Neural cell (in vitro differentiated cells): ENCODE measurements around the gene SLC35A4. TPM values are rescaled to one million over a fixed set of nuclear protein-coding genes. Genes with fewer than 3 reads are reported as not detected.

Experiments
- H2AFZ ChIP-seq: fragments of 200-600, 300-800 bp; sonication (generic), shearing (Covaris generic); 2 replicates; pipeline ENCODE4 v1.6.0; 2014; ENCODE audit warnings: low read depth, mild to moderate bottlenecking, antibody characterized with exemption, low read length, moderate library complexity
- H3F3A ChIP-seq: fragments of 200-600 bp; shearing (Covaris generic); 2 replicates; pipeline ENCODE4 v1.6.1; 2016; ENCODE audit warnings: mild to moderate bottlenecking, moderate library complexity, mixed read lengths, antibody characterized with exemption, low read length; ENCODE audit not compliant: insufficient read depth, poor library complexity, severe bottlenecking
- H3K27ac ChIP-seq: fragments of 200-600, 300-800 bp; sonication (generic), shearing (Covaris generic); 2 replicates; pipeline ENCODE4 v1.5.1; 2014; ENCODE audit warnings: mild to moderate bottlenecking, low read length, moderate library complexity
- H3K27me3 ChIP-seq: fragments of 300-800, 200-600 bp; sonication (generic), shearing (Covaris generic); 2 replicates; pipeline ENCODE4 v1.6.0; 2014; ENCODE audit warnings: mild to moderate bottlenecking, low read depth, low read length, moderate library complexity; ENCODE audit not compliant: insufficient read depth
- H3K36me3 ChIP-seq: fragments of 300-800, 200-600 bp; sonication (generic), shearing (Covaris generic); 2 replicates; pipeline ENCODE4 v1.5.1; 2014; ENCODE audit warnings: mild to moderate bottlenecking, antibody characterized with exemption, low read length, moderate library complexity; ENCODE audit not compliant: insufficient read depth
- H3K4me2 ChIP-seq: fragments of 300-800, 200-600 bp; sonication (generic), shearing (Covaris generic); 2 replicates; pipeline ENCODE4 v1.6.0; 2014; ENCODE audit warnings: mild to moderate bottlenecking, low read length
- H3K4me3 ChIP-seq: fragments of 300-800, 200-600 bp; sonication (generic), shearing (Covaris generic); 2 replicates; pipeline ENCODE4 v1.5.1; 2014; ENCODE audit warnings: mild to moderate bottlenecking, low read length, moderate library complexity
- H3K79me2 ChIP-seq: fragments of 200-600 bp; shearing (Covaris generic); replicated peaks from 2 replicates; pipeline ENCODE4 v1.6.0; 2014; ENCODE audit warnings: mild to moderate bottlenecking, low read length, moderate library complexity; ENCODE audit not compliant: insufficient read depth
- H3K9ac ChIP-seq: fragments of 300-800, 200-600 bp; sonication (generic), shearing (Covaris generic); 2 replicates; pipeline ENCODE4 v1.6.1; 2016; ENCODE audit warnings: mild to moderate bottlenecking, low read length, mixed read lengths
- H3K9me2 ChIP-seq: fragments of 200-600 bp; shearing (Covaris generic); 2 replicates; pipeline ENCODE4 v1.6.1; 2016; ENCODE audit warnings: mild to moderate bottlenecking, low read length, mixed read lengths; ENCODE audit not compliant: insufficient read depth
- H3K9me3 ChIP-seq: fragments of 200-600, 300-800 bp; sonication (generic), shearing (Covaris generic); 2 replicates; pipeline ENCODE4 v1.6.1; 2016; ENCODE audit warnings: mild to moderate bottlenecking, mixed run types, low read length, moderate library complexity, mixed read lengths
- H4K20me1 ChIP-seq: fragments of 200-600 bp; shearing (Covaris generic); 2 replicates; pipeline ENCODE4 v1.6.1; 2016; ENCODE audit warnings: mild to moderate bottlenecking, mixed run types; ENCODE audit not compliant: insufficient read depth
- EP300 ChIP-seq: fragments of 450-650 bp; conservative IDR thresholded peaks from 2 replicates; pipeline ENCODE4 v1.6.1; 2014; ENCODE audit warnings: antibody characterized with exemption, mild to moderate bottlenecking, moderate library complexity; ENCODE audit not compliant: poor library complexity, severe bottlenecking
- EZH2 ChIP-seq: fragments of 200-600, 300-800 bp; shearing (Covaris generic), sonication (generic); IDR thresholded peaks from 2 replicates; pipeline ENCODE4 v1.6.1; 2014; ENCODE audit warnings: antibody characterized with exemption, low read length, borderline replicate concordance, mild to moderate bottlenecking; ENCODE audit not compliant: insufficient read depth, poor library complexity, severe bottlenecking
- RAD21 ChIP-seq: fragments of 450-650 bp; conservative IDR thresholded peaks from 2 replicates; pipeline ENCODE4 v1.6.1; 2014; ENCODE audit warnings: antibody characterized with exemption, mild to moderate bottlenecking, moderate library complexity
- TAF1 ChIP-seq: IDR thresholded peaks from 2 replicates; pipeline ENCODE4 v1.6.1; 2012; ENCODE audit warnings: low read depth
- polyA plus RNA-seq: library from polyadenylated mRNA; depleted of rRNA; stranded (reverse); fragments of >200 nt; gene quantifications from 2 replicates; pipeline ENCODE4 v1.2.3, GENCODE V29; 2014
- small RNA-seq, 3 experiments: library from RNA; depleted of rRNA; stranded (forward); fragments of <200 nt; gene quantifications; one replicate each; pipeline ENCODE3, GENCODE V24; 2012
- TF ChIP-seq, protein P1 (sequence below): fragments of 450-650 bp; IDR thresholded peaks from 2 replicates; pipeline ENCODE4 v1.5.1; 2014; ENCODE audit warnings: antibody characterized with exemption, mild to moderate bottlenecking, moderate library complexity; ENCODE audit not compliant: poor library complexity, severe bottlenecking

SLC35A4 gene
- polyA plus RNA-seq, 1 donor from 2014 or later: 8.1 TPM

DNA sequence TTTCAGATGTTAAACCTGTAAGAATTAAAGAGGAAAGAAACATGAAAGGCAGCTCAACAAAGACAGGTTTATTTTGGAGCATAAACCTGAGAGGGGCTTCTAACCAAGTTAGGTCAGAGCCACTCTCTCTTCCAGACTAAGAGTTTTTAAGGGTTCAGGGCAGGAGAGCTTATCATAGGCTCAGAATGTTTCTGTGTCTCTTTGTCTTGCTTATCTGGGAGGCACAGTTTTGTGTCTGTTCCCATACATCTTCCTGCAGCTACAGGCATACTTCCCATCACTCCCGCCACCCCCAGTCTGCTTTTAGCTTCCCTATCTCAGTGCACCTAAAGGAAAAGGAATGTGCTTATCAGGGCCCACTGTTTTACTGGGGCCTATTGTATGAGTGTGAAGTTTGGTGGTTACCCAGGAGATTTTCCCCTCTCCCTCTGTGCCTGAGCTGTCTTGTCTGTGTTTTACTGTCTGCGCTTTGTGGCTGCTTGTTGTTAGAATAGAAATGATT is 46.4 kb downstream of the SLC35A4 start:
- H3F3A ChIP-seq: no peaks in the 10 kb centered on the region
- H3K27me3 ChIP-seq: no peaks in the 10 kb centered on the region
- no peak overlapping the region for H3K4me3 ChIP-seq
- no peaks in the 10 kb centered on the region for H3K36me3 ChIP-seq
- no peaks in the 10 kb centered on the region for H4K20me1 ChIP-seq
- H3K4me2 ChIP-seq: no peak overlapping the region
- H3K9me3 ChIP-seq: no peaks in the 10 kb centered on the region
- H3K9me2 ChIP-seq: no peaks in the 10 kb centered on the region
- H3K9ac ChIP-seq: no peak overlapping the region
- H3K27ac ChIP-seq: no peak overlapping the region
- no peaks in the 10 kb centered on the region for H3K79me2 ChIP-seq
- no peak overlapping the region for H2AFZ ChIP-seq
- TF ChIP-seq EP300 (no peak), RAD21 (no peak), EZH2 (no peak), TAF1 (no peak)
- TF ChIP-seq, protein P1, sequence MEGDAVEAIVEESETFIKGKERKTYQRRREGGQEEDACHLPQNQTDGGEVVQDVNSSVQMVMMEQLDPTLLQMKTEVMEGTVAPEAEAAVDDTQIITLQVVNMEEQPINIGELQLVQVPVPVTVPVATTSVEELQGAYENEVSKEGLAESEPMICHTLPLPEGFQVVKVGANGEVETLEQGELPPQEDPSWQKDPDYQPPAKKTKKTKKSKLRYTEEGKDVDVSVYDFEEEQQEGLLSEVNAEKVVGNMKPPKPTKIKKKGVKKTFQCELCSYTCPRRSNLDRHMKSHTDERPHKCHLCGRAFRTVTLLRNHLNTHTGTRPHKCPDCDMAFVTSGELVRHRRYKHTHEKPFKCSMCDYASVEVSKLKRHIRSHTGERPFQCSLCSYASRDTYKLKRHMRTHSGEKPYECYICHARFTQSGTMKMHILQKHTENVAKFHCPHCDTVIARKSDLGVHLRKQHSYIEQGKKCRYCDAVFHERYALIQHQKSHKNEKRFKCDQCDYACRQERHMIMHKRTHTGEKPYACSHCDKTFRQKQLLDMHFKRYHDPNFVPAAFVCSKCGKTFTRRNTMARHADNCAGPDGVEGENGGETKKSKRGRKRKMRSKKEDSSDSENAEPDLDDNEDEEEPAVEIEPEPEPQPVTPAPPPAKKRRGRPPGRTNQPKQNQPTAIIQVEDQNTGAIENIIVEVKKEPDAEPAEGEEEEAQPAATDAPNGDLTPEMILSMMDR: no peak

Small RNAs within 50 kb of the gene (small RNA-seq; reads per million reads assigned to genes)
- 0 reads per million in 3 experiments for gene RF00279
- 0 reads per million in 3 experiments for gene RF00443

Other genes starting within 250 kb of the SLC35A4 start
- 6.7 and 9.8 TPM in 2 replicates for gene HBEGF, start 218.2 kb upstream of the SLC35A4 start, polyA plus RNA-seq
- not detected in 2 replicates for gene SLC4A9, start 204.6 kb upstream of the SLC35A4 start, polyA plus RNA-seq
- gene ANKHD1, start 163.0 kb upstream of the SLC35A4 start, polyA plus RNA-seq: 58.9 and 61.8 TPM in 2 replicates
- gene EIF4EBP3, start 17.2 kb upstream of the SLC35A4 start, polyA plus RNA-seq: 1.0 TPM in 1 of 2 replicates, not detected in the other
- gene SRA1, start 7.4 kb upstream of the SLC35A4 start, polyA plus RNA-seq: 73.5 and 76.2 TPM in 2 replicates
- 131 and 149 TPM in 2 replicates for gene APBB3, start 230 bp upstream of the SLC35A4 start, polyA plus RNA-seq
- 1.5 TPM in 1 of 2 replicates, not detected in the other for gene CD14, start 68.3 kb downstream of the SLC35A4 start, polyA plus RNA-seq
- gene TMCO6, start 74.6 kb downstream of the SLC35A4 start, polyA plus RNA-seq: 23.5 and 37.5 TPM in 2 replicates
- gene NDUFA2, start 82.8 kb downstream of the SLC35A4 start, polyA plus RNA-seq: 131 and 162 TPM in 2 replicates
- gene IK, start 83.0 kb downstream of the SLC35A4 start, polyA plus RNA-seq: 202 and 264 TPM in 2 replicates
- gene WDR55, start 100.1 kb downstream of the SLC35A4 start, polyA plus RNA-seq: 20.4 and 20.7 TPM in 2 replicates
- gene DND1, start 108.7 kb downstream of the SLC35A4 start, polyA plus RNA-seq: 4.2 and 4.4 TPM in 2 replicates
- 76.3 and 80.2 TPM in 2 replicates for gene HARS1, start 126.5 kb downstream of the SLC35A4 start, polyA plus RNA-seq
- 93.9 and 102 TPM in 2 replicates for gene HARS2, start 126.6 kb downstream of the SLC35A4 start, polyA plus RNA-seq
- 148 and 170 TPM in 2 replicates for gene ZMAT2, start 135.6 kb downstream of the SLC35A4 start, polyA plus RNA-seq
- gene PCDHA1, start 221.3 kb downstream of the SLC35A4 start, polyA plus RNA-seq: 0.28 TPM in 1 of 2 replicates, not detected in the other
- gene PCDHA2, start 230.0 kb downstream of the SLC35A4 start, polyA plus RNA-seq: 8.7 and 9.9 TPM in 2 replicates
- 1.7 and 3.0 TPM in 2 replicates for gene PCDHA3, start 236.2 kb downstream of the SLC35A4 start, polyA plus RNA-seq
- 43.6 and 47.6 TPM in 2 replicates for gene PCDHA4, start 242.2 kb downstream of the SLC35A4 start, polyA plus RNA-seq